GM12872 (cell line): ENCODE results near the gene CYP39A1.

Source experiments
- CTCF ChIP-seq: IDR thresholded peaks from 3 replicates; pipeline ENCODE4 v1.5.1; 2011; ENCODE audit warnings: low read depth, mild to moderate bottlenecking, low read length, moderate library complexity; ENCODE audit not compliant: insufficient read depth

CYP39A1 gene

GRCh38 chr6:46610862-46611553 lies 41.6 kb downstream of the CYP39A1 start:
- no peak for TF ChIP-seq CTCF

- no peak for TF ChIP-seq CTCF
Observed at GRCh38 chr6:46606338-46606737, 46.3 kb downstream of the CYP39A1 start.

- no peak for TF ChIP-seq CTCF
Observed at GRCh38 chr6:46605091-46605797, 47.4 kb downstream of the CYP39A1 start.

GRCh38 chr6:46598215-46598614 lies 54.4 kb downstream of the CYP39A1 start:
- TF ChIP-seq CTCF, result no peak

GRCh38 chr6:46592740-46593139 lies 59.9 kb downstream of the CYP39A1 start:
- no peak for TF ChIP-seq CTCF

- no peak for TF ChIP-seq CTCF
Observed at GRCh38 chr6:46592046-46592445, 60.6 kb downstream of the CYP39A1 start.

- TF ChIP-seq CTCF, result no peak
Observed at GRCh38 chr6:46590765-46591164, 61.9 kb downstream of the CYP39A1 start.
